Chondrocyte (in vitro differentiated cells): ENCODE results near the gene BCL6B. TPM values are rescaled to one million over a fixed set of nuclear protein-coding genes. Genes with fewer than 3 reads are reported as not detected.

ENCODE experiments used
- DNase-seq: peaks from one replicate; pipeline ENCODE4 v3.0.0; 2021; ENCODE audit warnings: mixed read lengths, low spot score
- H3K27ac Mint-ChIP-seq: one replicate; pipeline ENCODE4 v1.8.0; 2021; ENCODE audit warnings: mild to moderate bottlenecking, moderate library complexity, mixed read lengths; ENCODE audit not compliant: unreplicated experiment
- H3K27me3 Mint-ChIP-seq: 2 replicates; pipeline ENCODE4 v1.8.0; 2021; ENCODE audit warnings: low read depth, mixed read lengths
- H3K36me3 Mint-ChIP-seq: 2 replicates; pipeline ENCODE4 v1.8.0; 2021; ENCODE audit warnings: low read depth, mixed read lengths
- H3K4me1 Mint-ChIP-seq: 2 replicates; pipeline ENCODE4 v1.8.0; 2021; ENCODE audit warnings: low read depth, mild to moderate bottlenecking, mixed read lengths
- H3K4me3 Mint-ChIP-seq: one replicate; pipeline ENCODE4 v1.8.0; 2021; ENCODE audit warnings: mild to moderate bottlenecking, moderate library complexity, mixed read lengths; ENCODE audit not compliant: unreplicated experiment
- H3K9me3 Mint-ChIP-seq: 2 replicates; pipeline ENCODE4 v1.8.0; 2021; ENCODE audit warnings: low read depth, mixed read lengths
- total RNA-seq: library from RNA; stranded (reverse); gene quantifications from 3 replicates; pipeline ENCODE4 v1.2.1, GENCODE V29; 2021
- TF ChIP-seq, protein P1 (sequence below): fragments of 200-600 bp; sonication (generic); IDR thresholded peaks from 2 replicates; pipeline ENCODE4 v1.5.0; 2021; ENCODE audit warnings: antibody characterized with exemption, mild to moderate bottlenecking, moderate library complexity

BCL6B gene
- total RNA-seq, 1 donor from 2014 or later, result not detected

DNA sequence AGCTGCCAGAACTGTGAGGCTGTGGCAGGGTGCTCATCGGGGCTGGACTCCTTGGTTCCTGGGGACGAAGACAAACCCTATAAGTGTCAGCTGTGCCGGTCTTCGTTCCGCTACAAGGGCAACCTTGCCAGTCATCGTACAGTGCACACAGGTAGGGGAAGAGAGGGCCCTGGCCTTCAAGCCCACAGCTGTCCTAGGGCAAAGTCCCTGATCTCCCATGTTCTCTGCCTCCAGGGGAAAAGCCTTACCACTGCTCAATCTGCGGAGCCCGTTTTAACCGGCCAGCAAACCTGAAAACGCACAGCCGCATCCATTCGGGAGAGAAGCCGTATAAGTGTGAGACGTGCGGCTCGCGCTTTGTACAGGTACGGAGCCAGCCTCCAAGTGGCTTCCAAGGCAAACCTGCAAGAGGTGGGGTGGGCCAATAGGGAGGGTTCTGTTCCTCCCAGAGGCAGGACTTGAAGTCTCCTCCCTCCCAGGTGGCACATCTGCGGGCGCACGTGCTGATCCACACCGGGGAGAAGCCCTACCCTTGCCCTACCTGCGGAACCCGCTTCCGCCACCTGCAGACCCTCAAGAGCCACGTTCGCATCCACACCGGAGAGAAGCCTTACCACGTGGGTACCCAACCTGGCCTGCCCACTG lies 3.7 kb downstream of the BCL6B start:
- Mint-ChIP-seq H3K27me3 (peaks cover 11% of the 10 kb centered on the region), H3K9me3 (no peaks in the 10 kb centered on the region), H3K36me3 (no peaks in the 10 kb centered on the region), H3K27ac (no peak overlapping the region), H3K4me3 (no peak overlapping the region), H3K4me1 (peaks cover 7% of the 10 kb centered on the region)
- TF ChIP-seq, protein P1, sequence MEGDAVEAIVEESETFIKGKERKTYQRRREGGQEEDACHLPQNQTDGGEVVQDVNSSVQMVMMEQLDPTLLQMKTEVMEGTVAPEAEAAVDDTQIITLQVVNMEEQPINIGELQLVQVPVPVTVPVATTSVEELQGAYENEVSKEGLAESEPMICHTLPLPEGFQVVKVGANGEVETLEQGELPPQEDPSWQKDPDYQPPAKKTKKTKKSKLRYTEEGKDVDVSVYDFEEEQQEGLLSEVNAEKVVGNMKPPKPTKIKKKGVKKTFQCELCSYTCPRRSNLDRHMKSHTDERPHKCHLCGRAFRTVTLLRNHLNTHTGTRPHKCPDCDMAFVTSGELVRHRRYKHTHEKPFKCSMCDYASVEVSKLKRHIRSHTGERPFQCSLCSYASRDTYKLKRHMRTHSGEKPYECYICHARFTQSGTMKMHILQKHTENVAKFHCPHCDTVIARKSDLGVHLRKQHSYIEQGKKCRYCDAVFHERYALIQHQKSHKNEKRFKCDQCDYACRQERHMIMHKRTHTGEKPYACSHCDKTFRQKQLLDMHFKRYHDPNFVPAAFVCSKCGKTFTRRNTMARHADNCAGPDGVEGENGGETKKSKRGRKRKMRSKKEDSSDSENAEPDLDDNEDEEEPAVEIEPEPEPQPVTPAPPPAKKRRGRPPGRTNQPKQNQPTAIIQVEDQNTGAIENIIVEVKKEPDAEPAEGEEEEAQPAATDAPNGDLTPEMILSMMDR, result no peak
- DNase-seq, result no peak

DNA sequence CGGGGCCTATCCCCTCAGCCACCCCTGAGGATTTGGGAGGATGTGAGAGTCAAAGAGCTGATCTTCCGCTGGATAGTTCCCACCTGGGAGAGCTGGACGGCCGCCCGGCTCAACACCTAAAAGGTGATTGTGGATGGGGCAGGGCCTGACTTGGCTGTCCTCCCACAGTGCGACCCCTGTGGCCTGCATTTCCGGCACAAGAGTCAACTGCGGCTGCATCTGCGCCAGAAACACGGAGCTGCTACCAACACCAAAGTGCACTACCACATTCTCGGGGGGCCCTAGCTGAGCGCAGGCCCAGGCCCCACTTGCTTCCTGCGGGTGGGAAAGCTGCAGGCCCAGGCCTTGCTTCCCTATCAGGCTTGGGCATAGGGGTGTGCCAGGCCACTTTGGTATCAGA lies 4.5 kb downstream of the BCL6B start:
- Mint-ChIP-seq H3K4me3 (no peak overlapping the region), H3K27ac (no peak overlapping the region), H3K4me1 (peaks cover 7% of the 10 kb centered on the region), H3K9me3 (no peaks in the 10 kb centered on the region), H3K36me3 (no peaks in the 10 kb centered on the region), H3K27me3 (peaks cover 11% of the 10 kb centered on the region)
- DNase-seq, result no peak
- TF ChIP-seq, protein P1, result no peak

DNA sequence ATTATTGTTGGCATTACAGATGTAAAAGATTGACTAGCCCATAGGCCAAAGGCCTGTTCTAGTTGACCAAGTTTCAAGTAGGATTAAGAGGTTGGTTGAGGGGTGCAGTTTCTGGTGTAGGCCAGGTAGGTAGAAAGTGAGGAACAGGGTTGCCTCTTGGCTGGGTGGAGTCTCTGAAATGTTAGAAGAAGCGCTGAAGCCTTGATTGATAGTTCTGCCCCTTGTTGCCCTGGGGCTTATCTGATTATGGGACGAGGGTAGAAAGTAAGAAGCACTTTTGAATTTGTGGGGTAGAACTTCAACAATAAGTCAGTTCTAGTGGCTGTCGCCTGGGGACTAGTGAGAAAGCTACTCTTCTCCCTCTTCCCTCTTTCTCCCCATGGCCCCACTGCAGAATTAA lies 6.2 kb downstream of the BCL6B start:
- Mint-ChIP-seq H3K27ac (no peak overlapping the region), H3K4me1 (no peaks in the 10 kb centered on the region), H3K4me3 (no peak overlapping the region), H3K9me3 (no peaks in the 10 kb centered on the region), H3K36me3 (no peaks in the 10 kb centered on the region), H3K27me3 (no peaks in the 10 kb centered on the region)
- DNase-seq, result no peak
- TF ChIP-seq, protein P1, result no peak

DNA sequence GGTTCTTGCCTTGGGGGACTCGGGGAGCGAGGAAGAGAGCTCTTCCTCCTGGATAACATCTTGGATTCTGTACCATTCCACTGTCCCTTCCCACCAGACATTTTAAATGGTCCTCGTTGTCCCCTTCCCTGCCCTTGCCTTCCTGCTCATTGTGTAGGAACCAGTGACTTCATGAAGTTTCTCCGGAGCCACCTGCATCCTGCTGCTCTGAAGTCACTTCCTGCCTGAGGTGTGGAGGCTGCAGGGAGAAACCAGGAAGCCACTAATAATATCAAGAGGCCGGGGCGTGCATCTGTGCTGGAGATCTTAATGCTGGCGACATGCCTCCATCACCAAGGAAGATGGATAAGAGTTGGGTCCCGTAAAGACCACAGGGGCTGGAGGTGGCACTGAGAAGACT lies 6.8 kb downstream of the BCL6B start:
- Mint-ChIP-seq H3K4me3 (no peak overlapping the region), H3K4me1 (no peaks in the 10 kb centered on the region), H3K27me3 (no peaks in the 10 kb centered on the region), H3K36me3 (no peaks in the 10 kb centered on the region), H3K9me3 (no peaks in the 10 kb centered on the region), H3K27ac (no peak overlapping the region)
- DNase-seq, result no peak
- TF ChIP-seq, protein P1, result no peak

DNA sequence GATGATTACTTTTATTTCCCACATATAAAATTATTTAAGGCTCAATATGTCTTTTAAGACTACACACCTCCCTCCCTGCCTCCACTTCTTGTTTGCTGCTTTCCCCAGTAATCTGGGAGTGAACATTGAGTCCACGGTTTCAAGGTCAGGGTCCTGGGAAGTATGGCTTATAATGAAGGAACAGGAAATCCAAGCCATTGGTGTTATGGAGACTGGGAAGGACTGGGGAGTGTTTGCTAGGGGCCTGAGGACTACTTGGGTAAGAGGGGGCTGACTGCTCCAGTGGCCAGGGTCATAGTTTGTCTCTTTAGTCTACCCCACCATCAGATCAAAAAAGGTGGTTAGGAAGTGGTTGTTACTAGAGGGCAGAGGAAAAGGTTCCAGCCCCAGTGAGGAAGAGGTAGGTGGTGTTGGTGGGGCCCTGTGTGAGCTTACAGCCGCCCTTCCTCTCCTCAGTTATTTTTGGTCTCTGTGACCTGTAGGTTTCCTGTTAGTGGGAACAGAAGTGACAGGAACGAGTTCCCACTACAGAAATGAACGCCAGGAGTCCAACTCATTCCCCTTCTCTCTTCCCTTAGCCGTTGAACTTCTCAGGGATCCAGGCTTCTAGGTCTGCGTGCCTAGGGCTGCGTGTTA lies 12.2 kb downstream of the BCL6B start:
- Mint-ChIP-seq H3K36me3 (no peaks in the 10 kb centered on the region), H3K4me1 (peaks cover 16% of the 10 kb centered on the region), H3K27ac (peak overlapping the region; percentile 89), H3K27me3 (no peaks in the 10 kb centered on the region), H3K9me3 (no peaks in the 10 kb centered on the region), H3K4me3 (peak overlapping the region; percentile 89)
- TF ChIP-seq, protein P1, result no peak
- DNase-seq, result no peak
